ENCODE data around the gene ZCCHC14. TPM values are rescaled to one million over a fixed set of nuclear protein-coding genes. Genes with fewer than 3 reads are reported as not detected.

ZCCHC14 gene
- total and polyA plus RNA-seq, 2 of the 8 experiments (the other 6 are each of a cell fraction or from before 2014, with no cell fraction given), result 8.2 to 28.2 TPM

DNA sequence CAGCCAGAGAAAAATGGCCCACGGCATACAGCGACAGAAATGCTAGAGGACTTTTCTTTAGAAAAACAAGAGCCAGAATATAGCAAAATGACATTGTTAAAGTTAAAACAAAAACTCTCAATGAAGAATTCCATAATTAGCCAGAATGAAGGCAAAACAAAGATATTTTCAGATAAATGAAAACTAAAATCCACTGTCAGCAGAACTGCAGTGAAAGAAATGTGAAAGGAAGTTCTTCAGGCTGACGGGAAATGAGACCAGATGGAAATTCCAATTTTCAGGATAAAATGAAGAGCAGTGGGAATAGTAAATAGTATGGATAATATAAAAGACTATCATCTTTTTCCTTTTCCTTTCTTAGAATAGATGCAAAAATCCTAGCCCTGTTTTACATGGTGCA, 38.4 kb downstream of the ZCCHC14 start:
- H3K4ac ChIP-seq (replicated peaks; ENCODE audit: insufficient read length, low read depth, low read length), result no peak overlapping the region
- H3K18ac ChIP-seq (ENCODE audit: extremely low read depth, low read length), result no peak overlapping the region
- no peaks in the 10 kb centered on the region for H3K79me2 ChIP-seq (ENCODE audit: control insufficient read depth in 1 of 2, insufficient read depth in 2 of 2, low read length in 2 of 2)
- H3K9ac ChIP-seq (replicated peaks in 1 of 4; ENCODE audit: extremely low read depth in 1 of 4, low read depth in 3 of 4, low read length in 3 of 4), result no peak overlapping the region
- 90% methylated on average over 3 of the region's 3 CpGs; no CpG with 5 or more reads in 1 of the 2 experiments for WGBS, 2 experiments (ENCODE audit: extremely low coverage in 1 of 2, insufficient coverage in 1 of 2, insufficient read length in 1 of 2, insufficient replicate concordance in 2 of 2, low coverage in 1 of 2, low lambda C conversion rate in 2 of 2, missing lambda C conversion rate in 1 of 2)
- no peak overlapping the region for H2BK15ac ChIP-seq (ENCODE audit: low read length)
- H2BK20ac ChIP-seq (ENCODE audit: low read length), result no peak overlapping the region
- H4K91ac ChIP-seq (replicated peaks; ENCODE audit: insufficient read length, low read length), result no peak overlapping the region
- peaks cover 2 to 14% (median 13%) of the 10 kb centered on the region in 4 experiments; a peak in 5 of 8 replicates for H3K36me3 ChIP-seq (ENCODE audit: control insufficient read depth in 2 of 4, insufficient read depth in 4 of 4, low read length in 3 of 4)
- H3K14ac ChIP-seq (ENCODE audit: insufficient read length), result no peak overlapping the region
- no peaks in the 10 kb centered on the region for H3K9me3 ChIP-seq (ENCODE audit: insufficient read depth in 2 of 2, low read depth in 1 of 2, low read length in 1 of 2)
- no peak overlapping the region for H3K4me2 ChIP-seq (ENCODE audit: insufficient read depth in 1 of 2, low read depth in 2 of 2, low read length in 2 of 2)
- peaks cover 0 to 6% of the 10 kb centered on the region in 2 experiments for H4K20me1 ChIP-seq (replicated peaks in 1 of 2; ENCODE audit: control insufficient read depth in 1 of 2, insufficient read depth in 2 of 2, low read length in 2 of 2)
- no peak for TF ChIP-seq NANOG (IDR thresholded peaks at IDR 0.05; ENCODE audit: insufficient read depth, low read depth, low read length, poor library complexity, severe bottlenecking)
- no peak for TF ChIP-seq PHF8 (conservative IDR thresholded peaks at IDR 0.05; ENCODE audit: low read depth, low read length)
- H4K5ac ChIP-seq (ENCODE audit: insufficient read length, low read depth, low read length), result no peak overlapping the region
- no peak overlapping the region for H2BK120ac ChIP-seq (replicated peaks; ENCODE audit: low read depth, low read length)
- ChIA-PET CTCF (ENCODE audit: partially characterized antibody) (interaction anchor here (1.0 to 2.3 kb wide), 2 partner anchors 10 to 14 kb away, joined by 3 to 7 read pairs; no protein-coding TSS in a partner anchor), POLR2A (ENCODE audit: partially characterized antibody) (no interaction called here)
- H3K56ac ChIP-seq (replicated peaks; ENCODE audit: insufficient read length, low read depth, low read length), result no peak overlapping the region
- no peak overlapping the region for H3K27ac ChIP-seq (ENCODE audit: low read depth, low read length)
- no peaks in the 10 kb centered on the region for H3K4me1 ChIP-seq (replicated peaks in 1 of 4; ENCODE audit: control insufficient read depth in 3 of 4, insufficient read depth in 4 of 4, low read length in 3 of 4)
- no peak overlapping the region for H2AK5ac ChIP-seq (ENCODE audit: low read depth, low read length)
- peaks cover 3% of the 10 kb centered on the region for H3K79me1 ChIP-seq (ENCODE audit: low read depth, low read length)
- FAIRE-seq, result no peak
- no peak overlapping the region for H3K4me3 ChIP-seq (ENCODE audit: extremely low read depth in 1 of 4, insufficient read depth in 2 of 4, low read depth in 3 of 4, low read length in 4 of 4)
- H3K23ac ChIP-seq (ENCODE audit: insufficient read length), result no peak overlapping the region
- H4K8ac ChIP-seq (ENCODE audit: extremely low read depth, insufficient read depth, low read length), result no peak overlapping the region
- H3K27me3 ChIP-seq (replicated peaks in 1 of 4; ENCODE audit: control insufficient read depth in 3 of 4, extremely low read depth in 1 of 4, insufficient read depth in 3 of 4, low read length in 3 of 4), result no peaks in the 10 kb centered on the region
- no peak for DNase-seq (ENCODE audit: low read depth in 1 of 2, low spot score in 2 of 2)
- no peak overlapping the region for H2BK12ac ChIP-seq (ENCODE audit: low read depth, low read length)
- no peak overlapping the region for H2BK5ac ChIP-seq (ENCODE audit: low read depth, low read length)
- no peaks in the 10 kb centered on the region for H3K23me2 ChIP-seq (ENCODE audit: low read depth, low read length)
- H2AFZ ChIP-seq (ENCODE audit: low read length), result no peak overlapping the region
